GM21390 (cell line): ENCODE results near the gene GRIN2D.

ENCODE experiments used
- ATAC-seq: cut with Tn5 transposase; IDR thresholded peaks from one replicate; pipeline ENCODE4 v1.9.1; 2021; ENCODE audit not compliant: unreplicated experiment

The GRIN2D gene

DNA sequence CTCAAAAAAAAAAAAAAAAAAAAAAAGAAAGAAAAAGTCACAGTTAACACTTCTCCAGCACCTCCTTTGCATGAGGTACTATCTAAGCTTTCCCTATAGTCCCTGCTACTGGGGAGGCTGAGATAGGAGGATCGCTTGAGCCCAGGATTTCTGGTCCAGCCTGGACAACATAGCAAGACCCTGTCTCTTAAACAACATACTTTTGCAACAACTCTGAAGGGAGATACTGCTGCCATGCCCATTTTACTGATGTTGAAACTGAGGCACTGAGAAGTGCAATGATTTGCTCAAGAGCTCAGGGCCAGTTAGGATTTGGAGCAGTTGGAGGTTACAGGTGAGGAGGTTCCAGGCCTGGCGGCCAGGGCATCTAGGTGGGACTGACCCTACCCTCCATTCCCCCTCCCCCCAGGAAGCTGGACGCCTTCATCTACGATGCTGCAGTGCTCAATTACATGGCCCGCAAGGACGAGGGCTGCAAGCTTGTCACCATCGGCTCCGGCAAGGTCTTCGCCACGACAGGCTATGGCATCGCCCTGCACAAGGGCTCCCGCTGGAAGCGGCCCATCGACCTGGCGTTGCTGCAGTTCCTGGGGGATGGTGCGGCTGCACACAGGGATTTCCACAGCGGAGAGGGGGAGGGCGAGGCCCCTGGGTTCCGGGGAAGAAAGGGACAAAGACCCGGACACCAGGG, 48.0 kb downstream of the GRIN2D start:
- ATAC-seq, result no peak

DNA sequence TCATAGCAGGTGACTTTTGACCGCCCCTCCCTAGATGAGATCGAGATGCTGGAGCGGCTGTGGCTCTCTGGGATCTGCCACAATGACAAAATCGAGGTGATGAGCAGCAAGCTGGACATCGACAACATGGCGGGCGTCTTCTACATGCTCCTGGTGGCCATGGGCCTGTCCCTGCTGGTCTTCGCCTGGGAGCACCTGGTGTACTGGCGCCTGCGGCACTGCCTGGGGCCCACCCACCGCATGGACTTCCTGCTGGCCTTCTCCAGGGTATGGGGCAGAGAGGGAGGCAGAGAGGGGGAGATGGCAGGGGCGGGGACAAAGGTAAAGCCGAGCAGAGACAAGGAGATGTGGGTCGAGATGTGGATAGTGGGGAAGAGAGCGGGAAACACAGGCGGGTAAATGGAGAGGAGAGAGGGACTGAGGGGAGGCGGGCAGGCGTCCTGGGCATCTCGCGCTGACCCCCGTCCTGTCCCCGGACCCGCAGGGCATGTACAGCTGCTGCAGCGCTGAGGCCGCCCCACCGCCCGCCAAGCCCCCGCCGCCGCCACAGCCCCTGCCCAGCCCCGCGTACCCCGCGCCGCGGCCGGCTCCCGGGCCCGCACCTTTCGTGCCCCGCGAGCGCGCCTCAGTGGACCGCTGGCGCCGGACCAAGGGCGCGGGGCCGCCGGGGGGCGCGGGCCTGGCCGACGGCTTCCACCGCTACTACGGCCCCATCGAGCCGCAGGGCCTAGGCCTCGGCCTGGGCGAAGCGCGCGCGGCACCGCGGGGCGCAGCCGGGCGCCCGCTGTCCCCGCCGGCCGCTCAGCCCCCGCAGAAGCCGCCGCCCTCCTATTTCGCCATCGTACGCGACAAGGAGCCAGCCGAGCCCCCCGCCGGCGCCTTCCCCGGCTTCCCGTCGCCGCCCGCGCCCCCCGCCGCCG, 48.9 kb downstream of the GRIN2D start:
- ATAC-seq, result no peak

DNA sequence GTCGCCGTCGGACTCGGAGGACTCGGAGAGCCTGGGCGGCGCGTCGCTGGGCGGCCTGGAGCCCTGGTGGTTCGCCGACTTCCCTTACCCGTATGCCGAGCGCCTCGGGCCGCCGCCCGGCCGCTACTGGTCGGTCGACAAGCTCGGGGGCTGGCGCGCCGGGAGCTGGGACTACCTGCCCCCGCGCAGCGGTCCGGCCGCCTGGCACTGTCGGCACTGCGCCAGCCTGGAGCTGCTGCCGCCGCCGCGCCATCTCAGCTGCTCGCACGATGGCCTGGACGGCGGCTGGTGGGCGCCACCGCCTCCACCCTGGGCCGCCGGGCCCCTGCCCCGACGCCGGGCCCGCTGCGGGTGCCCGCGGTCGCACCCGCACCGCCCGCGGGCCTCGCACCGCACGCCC, 49.8 kb downstream of the GRIN2D start:
- ATAC-seq, result no peak
